Measurements from ENCODE around the gene APBA2. TPM values are rescaled to one million over a fixed set of nuclear protein-coding genes. Genes with fewer than 3 reads are reported as not detected.

Gene APBA2
- total RNA-seq, 1 experiment from 2014 or later = 12.9 TPM

DNA sequence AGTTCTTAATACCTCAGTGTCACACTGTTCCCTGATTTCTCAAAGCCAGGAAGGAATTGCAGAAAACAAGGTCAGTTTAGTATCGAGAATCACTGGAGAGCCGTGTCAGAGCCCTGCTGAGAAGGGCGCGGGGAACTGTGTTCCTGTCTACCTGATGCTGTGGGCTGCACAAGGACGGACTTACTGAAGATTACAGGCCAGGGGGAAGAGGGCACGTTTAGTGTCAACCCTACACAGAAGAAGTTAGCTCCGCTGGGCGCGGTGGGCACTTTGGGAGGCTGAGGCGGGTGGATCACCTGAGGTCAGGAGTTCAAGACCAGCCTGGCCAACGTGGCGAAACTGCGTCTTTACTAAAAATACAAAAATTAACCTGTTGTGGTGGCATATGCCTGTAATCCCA, 104.1 kb downstream of the APBA2 start:
- H3K4me3 ChIP-seq (ENCODE audit: low read depth, low read length, poor library complexity, severe bottlenecking) = no peak overlapping the region
- no peak for DNase-seq (ENCODE audit: low spot score)
- BruUV-seq (replicated peaks) = no TSS peak
- intact Hi-C loops (cut with micrococcal nuclease; ENCODE audit: unreplicated experiment) = no loop called here
- H3K27ac ChIP-seq (ENCODE audit: low read depth, low read length, poor library complexity, severe bottlenecking) = no peak overlapping the region
- CTCF ChIA-PET = no interaction called here
- no peaks in the 10 kb centered on the region for H3K9me3 ChIP-seq (ENCODE audit: low read depth, low read length, poor library complexity, severe bottlenecking)
- H3K4me1 ChIP-seq (ENCODE audit: insufficient read depth, low read length, poor library complexity, severe bottlenecking) = no peaks in the 10 kb centered on the region
- no peak for TF ChIP-seq EZH2 (IDR thresholded peaks at IDR 0.05; ENCODE audit: borderline replicate concordance, low read depth, low read length, poor library complexity, severe bottlenecking)
- TF ChIP-seq, protein P1, sequence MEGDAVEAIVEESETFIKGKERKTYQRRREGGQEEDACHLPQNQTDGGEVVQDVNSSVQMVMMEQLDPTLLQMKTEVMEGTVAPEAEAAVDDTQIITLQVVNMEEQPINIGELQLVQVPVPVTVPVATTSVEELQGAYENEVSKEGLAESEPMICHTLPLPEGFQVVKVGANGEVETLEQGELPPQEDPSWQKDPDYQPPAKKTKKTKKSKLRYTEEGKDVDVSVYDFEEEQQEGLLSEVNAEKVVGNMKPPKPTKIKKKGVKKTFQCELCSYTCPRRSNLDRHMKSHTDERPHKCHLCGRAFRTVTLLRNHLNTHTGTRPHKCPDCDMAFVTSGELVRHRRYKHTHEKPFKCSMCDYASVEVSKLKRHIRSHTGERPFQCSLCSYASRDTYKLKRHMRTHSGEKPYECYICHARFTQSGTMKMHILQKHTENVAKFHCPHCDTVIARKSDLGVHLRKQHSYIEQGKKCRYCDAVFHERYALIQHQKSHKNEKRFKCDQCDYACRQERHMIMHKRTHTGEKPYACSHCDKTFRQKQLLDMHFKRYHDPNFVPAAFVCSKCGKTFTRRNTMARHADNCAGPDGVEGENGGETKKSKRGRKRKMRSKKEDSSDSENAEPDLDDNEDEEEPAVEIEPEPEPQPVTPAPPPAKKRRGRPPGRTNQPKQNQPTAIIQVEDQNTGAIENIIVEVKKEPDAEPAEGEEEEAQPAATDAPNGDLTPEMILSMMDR (conservative IDR thresholded peaks at IDR 0.05; ENCODE audit: low read depth, low read length) = no peak
- H3K36me3 ChIP-seq (ENCODE audit: insufficient read depth, low read length, poor library complexity, severe bottlenecking) = no peaks in the 10 kb centered on the region
- POLR2A ChIA-PET (ENCODE audit: low non-redundant PET) = no interaction called here
- no peaks in the 10 kb centered on the region for H3K27me3 ChIP-seq (replicated peaks; ENCODE audit: insufficient read depth, low read depth, low read length, poor library complexity)

DNA sequence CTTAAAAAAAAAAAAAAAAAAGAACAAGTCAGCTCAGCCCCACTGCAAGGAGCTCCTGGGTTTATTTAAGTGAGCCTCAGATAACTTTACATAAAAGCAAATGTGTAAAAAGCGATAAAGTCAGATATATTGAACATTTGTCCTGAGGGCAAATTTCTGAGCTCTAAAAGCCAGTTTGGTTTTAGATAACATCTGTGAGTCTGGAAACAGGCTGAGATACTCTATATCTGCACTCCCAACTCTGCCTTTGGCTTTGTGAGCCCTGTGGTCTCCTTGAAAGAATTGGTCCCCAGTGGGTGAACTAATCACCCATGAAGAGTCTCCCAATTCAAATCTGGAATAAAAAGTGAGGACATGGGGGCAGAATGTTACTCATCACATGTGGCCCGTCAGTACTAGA, 104.6 kb downstream of the APBA2 start:
- ChIA-PET POLR2A (ENCODE audit: low non-redundant PET) (no interaction called here), CTCF (no interaction called here)
- no peaks in the 10 kb centered on the region for H3K9me3 ChIP-seq (ENCODE audit: low read depth, low read length, poor library complexity, severe bottlenecking)
- no peaks in the 10 kb centered on the region for H3K36me3 ChIP-seq (ENCODE audit: insufficient read depth, low read length, poor library complexity, severe bottlenecking)
- no peak overlapping the region for H3K4me3 ChIP-seq (ENCODE audit: low read depth, low read length, poor library complexity, severe bottlenecking)
- no peak for DNase-seq (ENCODE audit: low spot score)
- no peak overlapping the region for H3K27ac ChIP-seq (ENCODE audit: low read depth, low read length, poor library complexity, severe bottlenecking)
- TF ChIP-seq, protein P1 (conservative IDR thresholded peaks at IDR 0.05; ENCODE audit: low read depth, low read length) = no peak
- no peak for TF ChIP-seq EZH2 (IDR thresholded peaks at IDR 0.05; ENCODE audit: borderline replicate concordance, low read depth, low read length, poor library complexity, severe bottlenecking)
- intact Hi-C loops (cut with micrococcal nuclease; ENCODE audit: unreplicated experiment) = no loop called here
- H3K4me1 ChIP-seq (ENCODE audit: insufficient read depth, low read length, poor library complexity, severe bottlenecking) = no peaks in the 10 kb centered on the region
- H3K27me3 ChIP-seq (replicated peaks; ENCODE audit: insufficient read depth, low read depth, low read length, poor library complexity) = no peaks in the 10 kb centered on the region
- no TSS peak for BruUV-seq (replicated peaks)

DNA sequence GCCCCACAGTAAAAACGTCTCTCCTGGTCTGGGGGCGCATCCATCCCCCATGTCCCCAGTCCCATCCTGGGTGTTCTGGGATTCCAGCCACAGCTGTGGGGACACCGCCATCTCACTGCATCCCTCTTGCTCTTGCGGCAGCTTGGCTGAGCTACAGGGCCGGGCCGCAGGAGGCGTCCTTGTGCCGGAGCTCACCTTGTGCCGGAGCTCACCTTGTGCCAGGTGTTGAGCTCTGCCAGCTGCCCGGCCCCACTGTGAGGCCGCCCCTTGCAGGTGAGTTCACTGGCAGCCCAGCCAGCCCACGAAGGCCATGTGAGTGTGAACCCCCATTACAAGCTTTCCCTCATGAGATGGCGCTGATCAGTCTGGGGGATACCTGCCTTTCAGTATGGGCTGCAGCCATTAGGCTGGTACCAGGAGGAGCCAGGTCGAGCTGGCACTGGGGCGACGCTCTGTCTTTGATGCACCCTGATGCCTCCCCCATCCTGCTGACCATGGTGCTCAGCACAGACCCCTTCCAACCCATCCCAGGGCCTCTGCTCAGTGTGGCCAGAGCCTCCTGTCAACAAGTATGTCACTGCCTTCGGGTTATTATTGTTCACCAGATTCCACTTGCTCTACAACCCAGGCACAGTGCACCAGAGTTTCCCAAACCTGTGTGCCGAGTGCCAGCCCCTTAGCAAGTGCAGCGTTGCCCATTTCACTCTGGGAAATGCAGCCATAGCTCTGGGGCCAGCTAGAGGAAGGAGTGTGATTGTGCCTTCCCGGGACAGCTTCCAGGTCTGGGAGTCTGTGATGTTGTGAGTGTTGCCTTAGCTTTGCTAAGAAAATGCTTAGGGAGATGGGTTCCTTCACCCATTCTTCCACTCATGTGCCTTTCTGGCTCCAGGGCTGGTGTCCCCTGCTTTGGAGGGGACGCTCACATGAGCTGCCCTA, 105.7 kb downstream of the APBA2 start:
- intact Hi-C loops (cut with micrococcal nuclease; ENCODE audit: unreplicated experiment) = no loop called here
- Histone ChIP-seq H3K9me3 (ENCODE audit: low read depth, low read length, poor library complexity, severe bottlenecking) (no peaks in the 10 kb centered on the region), H3K4me3 (ENCODE audit: low read depth, low read length, poor library complexity, severe bottlenecking) (no peak overlapping the region), H3K27me3 (replicated peaks; ENCODE audit: insufficient read depth, low read depth, low read length, poor library complexity) (no peaks in the 10 kb centered on the region), H3K27ac (ENCODE audit: low read depth, low read length, poor library complexity, severe bottlenecking) (no peak overlapping the region), H3K36me3 (ENCODE audit: insufficient read depth, low read length, poor library complexity, severe bottlenecking) (no peaks in the 10 kb centered on the region), H3K4me1 (ENCODE audit: insufficient read depth, low read length, poor library complexity, severe bottlenecking) (no peaks in the 10 kb centered on the region)
- no peak for DNase-seq (ENCODE audit: low spot score)
- BruUV-seq (replicated peaks) = no TSS peak
- CTCF ChIA-PET = no interaction called here
- POLR2A ChIA-PET (ENCODE audit: low non-redundant PET) = no interaction called here
- TF ChIP-seq EZH2 (IDR thresholded peaks at IDR 0.05; ENCODE audit: borderline replicate concordance, low read depth, low read length, poor library complexity, severe bottlenecking) = no peak
